GM21619 (cell line): ENCODE data around the gene SLC6A19.

Experiments used
- ATAC-seq: cut with Tn5 transposase; IDR thresholded peaks from one replicate; pipeline ENCODE4 v1.9.1; 2021; ENCODE audit not compliant: unreplicated experiment

Gene SLC6A19

DNA sequence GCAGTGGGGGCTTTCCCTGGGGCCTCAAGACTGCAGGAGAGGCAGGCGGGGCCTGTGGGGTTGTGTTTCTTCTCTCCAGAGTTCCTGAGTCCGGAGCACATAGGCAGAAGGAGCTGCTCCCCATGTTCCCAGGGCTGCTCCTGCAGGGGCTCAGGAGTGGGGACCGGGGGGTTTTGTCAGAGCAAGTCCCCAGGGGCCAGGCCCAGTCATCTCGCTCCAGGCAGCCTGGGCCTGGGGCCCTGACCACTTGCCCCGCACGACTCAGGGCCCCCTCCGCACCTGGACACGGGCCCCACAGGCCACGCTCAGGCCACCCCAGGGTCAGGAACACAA, 22.0 kb upstream of the SLC6A19 start:
- no peak for ATAC-seq

GRCh38 chr5:1180096-1180495, 21.3 kb upstream of the SLC6A19 start:
- ATAC-seq: no peak

DNA sequence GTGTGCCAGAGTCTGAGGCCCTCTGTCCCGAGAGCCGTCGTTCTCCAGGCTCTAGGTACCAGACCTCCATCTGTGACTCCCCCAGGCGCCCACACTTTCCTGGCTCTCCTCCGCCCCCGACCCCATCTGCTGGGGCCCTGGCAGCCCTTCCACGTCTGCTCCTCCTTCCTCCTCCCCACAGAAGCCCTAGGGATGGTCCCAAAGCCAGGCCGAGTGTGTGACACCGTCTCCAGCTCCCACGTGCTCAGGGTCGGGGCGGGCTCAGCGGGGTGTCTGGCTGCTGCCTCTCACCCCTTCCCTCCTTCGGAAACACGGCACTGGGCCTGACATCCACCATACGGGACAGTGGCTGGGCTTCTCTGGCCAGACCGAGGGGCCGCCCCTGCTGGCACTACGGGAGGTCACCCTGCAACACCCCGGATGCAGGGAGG, 20.5 kb upstream of the SLC6A19 start:
- no peak for ATAC-seq

- no peak for ATAC-seq
Measured at GRCh38 chr5:1181451-1182359, 19.7 kb upstream of the SLC6A19 start.

DNA sequence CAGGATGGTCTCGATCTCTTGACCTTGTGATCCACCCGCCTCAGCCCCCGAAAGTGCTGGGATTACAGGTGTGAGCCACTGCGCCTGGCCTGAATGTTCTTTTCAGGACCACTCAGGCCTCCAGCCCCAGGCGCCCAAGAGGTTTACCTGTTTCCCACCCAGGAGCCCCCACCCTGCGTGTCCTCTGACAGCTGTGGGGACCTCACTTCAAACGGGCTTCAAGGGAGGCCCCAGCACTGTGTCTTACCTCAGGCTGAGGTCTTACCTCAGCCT, 19.1 kb upstream of the SLC6A19 start:
- no peak for ATAC-seq

DNA sequence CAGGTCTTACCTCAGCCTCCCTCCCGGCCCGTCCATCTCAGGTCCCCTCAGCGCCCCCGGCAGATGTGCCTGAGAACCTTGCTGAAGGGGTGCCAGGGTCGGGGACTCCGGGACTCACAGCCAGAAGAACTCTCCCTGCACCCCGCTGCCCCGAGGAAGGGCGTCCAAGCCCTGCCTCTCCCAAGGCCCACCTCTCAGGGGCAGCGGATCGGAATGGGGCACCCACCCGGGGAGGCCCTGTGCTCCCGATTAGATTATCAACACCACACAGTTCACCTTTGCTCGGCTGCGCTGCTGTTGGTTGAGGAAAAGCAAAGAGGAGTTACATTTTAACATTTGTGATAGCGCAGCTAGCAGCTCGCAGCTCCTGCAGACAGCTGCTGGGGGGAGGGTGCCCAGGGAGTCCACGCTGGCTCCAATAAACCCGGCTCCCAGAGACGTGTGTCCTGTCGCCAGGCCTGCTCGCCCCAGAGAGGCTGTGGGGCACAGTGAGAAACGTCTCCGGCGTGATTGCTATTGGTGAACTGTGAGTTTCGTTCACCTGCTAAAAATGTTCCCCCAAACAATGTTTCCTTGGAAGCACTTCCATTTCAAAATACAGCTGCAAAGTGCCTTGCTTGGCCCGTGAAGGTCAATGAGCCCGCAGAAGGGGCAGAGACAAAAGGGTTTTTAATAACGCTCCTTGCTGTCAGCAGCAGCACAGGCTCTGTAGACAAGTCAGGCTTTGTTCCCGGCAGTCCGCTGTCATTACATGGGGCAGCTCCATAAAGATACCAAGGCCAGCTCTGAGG, 18.6 kb upstream of the SLC6A19 start:
- no peak for ATAC-seq

DNA sequence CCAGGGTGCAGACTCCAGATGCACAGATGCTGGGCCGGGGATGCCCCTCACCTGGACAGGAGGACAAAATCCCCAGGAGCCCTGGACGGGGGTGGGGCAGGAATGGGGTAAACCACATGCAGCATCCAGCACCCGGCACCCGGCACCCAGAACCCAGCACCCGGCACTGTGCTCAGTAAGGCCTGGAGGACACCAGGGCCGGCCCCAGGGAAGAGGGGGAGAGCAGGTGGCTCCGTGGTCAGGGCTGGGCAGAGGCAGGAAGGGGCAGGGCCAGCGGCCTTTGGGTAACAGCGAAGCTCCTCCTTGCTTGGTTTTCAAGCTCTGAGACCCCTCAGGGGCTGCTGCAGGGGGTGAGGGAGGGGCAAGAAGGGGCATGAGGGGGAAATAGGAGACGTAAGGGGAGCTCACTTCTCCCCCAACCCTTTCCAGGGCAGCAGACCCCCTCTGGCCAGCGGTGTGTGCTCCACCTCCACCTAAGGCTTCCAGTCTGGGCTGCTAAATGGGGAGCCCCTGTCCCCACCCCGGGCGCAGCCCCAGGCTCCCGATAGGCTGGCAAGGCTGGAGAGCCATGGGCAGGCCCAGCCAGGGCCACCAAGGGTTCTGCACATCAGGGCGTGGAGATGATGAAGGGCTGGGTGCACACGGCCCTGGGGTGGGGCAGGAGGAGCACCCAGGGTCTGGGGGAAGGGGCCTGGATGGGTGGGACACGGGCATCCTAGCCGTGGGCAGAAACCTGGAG, 17.8 kb upstream of the SLC6A19 start:
- no peak for ATAC-seq

GRCh38 chr5:1184163-1184470, 17.3 kb upstream of the SLC6A19 start:
- ATAC-seq: no peak

GRCh38 chr5:1184481-1184880, 16.9 kb upstream of the SLC6A19 start:
- no peak for ATAC-seq

DNA sequence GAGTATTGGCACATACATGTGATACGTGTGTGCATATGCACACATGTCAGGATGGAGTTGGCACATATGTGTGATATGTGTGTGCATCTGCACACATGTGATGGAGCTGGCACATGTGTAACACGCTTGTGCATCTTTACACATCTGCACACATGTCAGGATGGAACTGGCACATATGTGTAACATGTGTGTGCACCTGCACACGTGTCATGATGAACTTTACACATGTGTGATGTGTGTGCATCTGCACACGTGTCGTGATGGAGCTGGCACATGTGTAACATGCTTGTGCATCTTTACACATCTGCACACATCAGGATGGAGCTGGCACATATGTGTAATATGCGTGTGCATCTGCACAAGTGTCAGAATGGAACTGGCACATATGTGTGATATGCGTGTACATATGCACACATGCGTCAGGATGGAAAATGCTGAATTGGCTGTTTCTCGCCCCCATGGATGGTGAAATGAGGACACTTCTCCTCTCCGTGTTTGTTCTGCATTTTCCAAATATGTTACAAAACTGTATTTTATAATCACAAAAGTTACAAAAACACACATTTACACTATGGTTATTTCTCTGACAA, 16.3 kb upstream of the SLC6A19 start:
- no peak for ATAC-seq

DNA sequence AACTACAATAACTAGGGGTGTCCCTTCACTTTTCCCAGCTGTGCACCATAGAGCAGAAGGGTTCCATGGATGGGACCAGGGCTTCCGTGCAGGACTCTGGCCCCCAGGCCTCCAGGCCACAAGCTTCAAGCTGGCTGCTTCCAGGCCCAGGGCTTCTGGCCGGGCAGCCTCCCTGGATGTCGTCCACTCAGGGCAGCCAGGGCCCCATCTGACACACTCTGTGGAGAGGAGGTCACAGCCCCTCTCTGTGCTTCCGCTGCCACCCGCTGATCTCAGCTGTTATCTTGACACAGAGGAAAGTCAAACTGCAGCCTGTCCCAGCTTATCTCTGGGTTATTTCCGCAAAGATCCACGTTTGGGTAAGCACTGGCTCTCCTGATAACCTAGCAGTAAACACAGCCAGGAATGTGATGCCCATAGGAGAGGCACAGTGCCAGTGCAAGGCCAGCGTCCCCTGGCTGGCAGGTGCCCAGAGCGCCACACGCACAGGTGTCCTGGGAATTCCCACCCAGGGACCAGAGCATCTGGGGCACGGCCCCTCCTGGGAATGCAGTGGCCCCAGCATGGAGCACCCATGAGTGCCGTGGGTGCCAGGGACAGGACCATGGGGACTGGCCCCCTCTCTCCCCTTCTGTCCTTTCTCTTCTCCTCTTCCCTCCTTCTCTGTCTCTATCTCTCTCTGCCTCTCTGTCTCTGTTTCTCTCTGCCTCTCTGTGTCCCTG, 15.6 kb upstream of the SLC6A19 start:
- ATAC-seq: no peak

GRCh38 chr5:1186351-1187233, 14.8 kb upstream of the SLC6A19 start:
- no peak for ATAC-seq

DNA sequence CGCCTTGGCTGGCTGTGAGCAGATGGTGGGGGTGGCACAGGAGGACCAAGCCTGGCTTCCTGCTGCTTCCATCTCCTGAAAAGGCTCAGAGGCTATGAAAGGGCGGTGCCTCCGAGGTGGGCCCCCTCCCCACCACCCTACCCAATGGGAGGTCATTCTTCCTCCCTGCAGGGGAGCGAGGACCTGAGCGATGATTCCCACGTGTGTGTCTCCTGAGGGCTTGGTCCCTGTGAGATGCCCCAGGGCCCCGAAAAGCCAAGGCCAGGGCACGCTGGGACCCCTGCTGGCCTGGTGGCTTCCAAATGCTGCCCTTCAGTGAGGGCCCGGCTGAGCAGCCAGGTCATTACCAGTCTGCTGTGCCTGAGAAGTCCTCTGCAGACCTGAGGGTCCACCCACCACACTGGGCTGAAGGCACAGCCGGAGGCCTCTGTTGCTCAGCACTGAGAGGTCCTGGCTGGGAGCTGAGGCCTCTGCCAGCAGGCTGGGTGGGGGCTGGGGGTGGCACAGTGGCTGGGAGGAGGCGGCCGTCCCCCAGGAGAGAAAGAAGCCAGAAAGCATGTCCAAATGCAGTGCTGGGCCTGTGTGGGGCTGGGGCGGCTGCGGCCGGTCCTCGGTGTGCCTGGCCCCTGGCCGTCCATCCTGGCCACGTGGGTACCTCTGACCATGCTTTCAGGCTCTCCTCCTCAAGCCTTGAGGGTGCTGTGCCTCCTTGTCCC, 14.0 kb upstream of the SLC6A19 start:
- ATAC-seq: no peak

- ATAC-seq: no peak
Measured at GRCh38 chr5:1187950-1188334, 13.5 kb upstream of the SLC6A19 start.

GRCh38 chr5:1188464-1188863, 12.9 kb upstream of the SLC6A19 start:
- no peak for ATAC-seq

DNA sequence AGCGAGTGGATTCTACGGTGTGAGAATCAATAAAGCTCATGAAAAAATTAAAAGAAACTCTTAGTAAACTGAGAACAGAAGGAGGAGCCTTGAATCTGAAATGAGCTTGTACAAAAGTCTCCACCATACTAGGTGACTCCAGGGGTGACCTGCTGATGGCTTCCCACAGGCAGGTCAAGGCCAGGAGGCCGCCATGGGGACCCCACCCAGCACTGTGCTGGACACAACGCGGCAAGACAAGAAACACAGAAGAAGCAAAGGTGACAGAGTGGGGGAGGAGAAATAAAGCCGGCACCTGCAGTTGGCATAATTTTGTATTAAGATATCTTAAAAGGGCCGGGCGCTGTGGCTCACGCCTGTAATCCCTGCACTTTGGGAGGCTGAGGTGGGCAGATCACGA, 12.1 kb upstream of the SLC6A19 start:
- ATAC-seq: no peak

DNA sequence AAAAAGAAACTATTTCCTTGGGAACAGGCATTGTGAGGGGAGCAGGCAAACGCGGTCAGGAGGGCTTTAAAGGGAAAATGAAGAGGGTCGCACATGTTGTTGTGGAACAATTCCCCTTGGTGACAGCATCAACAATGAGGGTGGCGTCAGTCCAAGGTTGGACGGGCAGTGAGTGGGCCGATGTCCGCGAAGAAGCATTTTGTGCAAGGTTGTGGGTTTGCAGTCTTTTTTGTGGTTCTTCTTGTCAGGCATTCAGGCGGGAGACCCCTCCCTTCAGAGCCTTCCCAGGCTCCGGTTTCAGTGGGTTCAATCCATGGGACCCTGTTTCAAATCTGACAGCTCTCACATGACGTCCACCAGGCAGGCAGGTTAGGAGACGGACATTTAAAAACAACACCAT, 11.1 kb upstream of the SLC6A19 start:
- no peak for ATAC-seq

GRCh38 chr5:1190837-1191239, 10.6 kb upstream of the SLC6A19 start:
- ATAC-seq: no peak

- ATAC-seq: no peak
Measured at GRCh38 chr5:1192971-1193590, 8.3 kb upstream of the SLC6A19 start.
